CD4-positive, alpha-beta memory T cell (primary cell): ENCODE data around the gene MID1. TPM values are rescaled to one million over a fixed set of nuclear protein-coding genes. Genes with fewer than 3 reads are reported as not detected.
"Not testable (repeated sequence)": the region's sequence is repeated elsewhere in the genome, so short reads cannot be mapped to it uniquely, and the experiment has no call there.

Experiments used
- CTCF ChIA-PET: fragments of 350-600 bp; sonication (Branson Sonifier 250); formaldehyde crosslinking; loops from one replicate; lab custom pipeline; 2021; ENCODE audit warnings: inconsistent platforms; ENCODE audit not compliant: partially characterized antibody; lab: Charles Lee
- POLR2A ChIA-PET: fragments of 350-600 bp; sonication (Branson Sonifier 250); formaldehyde crosslinking; loops from one replicate; lab custom pipeline; 2021; ENCODE audit not compliant: partially characterized antibody; lab: Charles Lee
- DNase-seq, 5 donors: peaks; one replicate each; pipeline versions ENCODE4 v3.0.0 to v3.0.0-alpha.2; 2020 to 2022; ENCODE audit warnings: mixed read lengths in 1 of 5
- H3K27ac ChIP-seq: one replicate; pipeline ENCODE4 v1.7.0; 2013; ENCODE audit warnings: low read depth, low read length
- H3K27me3 ChIP-seq: 2 replicates; pipeline ENCODE4 v1.7.0; 2013; ENCODE audit warnings: mild to moderate bottlenecking, low read length, moderate library complexity; ENCODE audit not compliant: insufficient read depth
- H3K36me3 ChIP-seq: 2 replicates; pipeline ENCODE4 v1.7.0; 2013; ENCODE audit warnings: mild to moderate bottlenecking, low read length, moderate library complexity; ENCODE audit not compliant: insufficient read depth
- H3K4me1 ChIP-seq: 2 replicates; pipeline ENCODE4 v1.7.0; 2013; ENCODE audit warnings: mild to moderate bottlenecking, low read length, moderate library complexity; ENCODE audit not compliant: insufficient read depth
- H3K4me3 ChIP-seq, 2 donors: one replicate each; pipeline ENCODE4 v1.7.0; 2013; ENCODE audit warnings: low read length in 2 of 2, mild to moderate bottlenecking in 1 of 2
- H3K9me3 ChIP-seq, 2 donors: one replicate each; pipeline ENCODE4 v1.7.0; 2013; ENCODE audit warnings: low read length in 2 of 2, control low read depth in 1 of 2; ENCODE audit not compliant: control insufficient read depth in 1 of 2
- H3K27ac Mint-ChIP-seq, 7 donors: one replicate each; pipeline ENCODE4 v1.8.0; 2020 to 2021; ENCODE audit warnings: mixed read lengths in 7 of 7, mild to moderate bottlenecking in 6 of 7, inconsistent platforms in 3 of 7, moderate library complexity in 3 of 7
- H3K27me3 Mint-ChIP-seq, 2 donors: one replicate each; pipeline ENCODE4 v1.8.0; 2020 to 2021; ENCODE audit warnings: mixed read lengths in 2 of 2
- H3K36me3 Mint-ChIP-seq, 2 donors: one replicate each; pipeline ENCODE4 v1.8.0; 2020 to 2021; ENCODE audit warnings: mixed read lengths in 2 of 2, inconsistent platforms in 1 of 2, mild to moderate bottlenecking in 1 of 2
- H3K4me1 Mint-ChIP-seq, 4 donors: one replicate each; pipeline ENCODE4 v1.8.0; 2020 to 2021; ENCODE audit warnings: mixed read lengths in 4 of 4, mild to moderate bottlenecking in 1 of 4
- H3K4me3 Mint-ChIP-seq, 8 donors: one replicate each; pipeline ENCODE4 v1.8.0; 2020 to 2021; ENCODE audit warnings: mixed read lengths in 8 of 8, mild to moderate bottlenecking in 7 of 8, moderate library complexity in 6 of 8, inconsistent platforms in 3 of 8
- H3K9me3 Mint-ChIP-seq, 8 donors: one replicate each; pipeline ENCODE4 v1.8.0; 2020 to 2021; ENCODE audit warnings: mixed read lengths in 8 of 8, mild to moderate bottlenecking in 5 of 8, inconsistent platforms in 3 of 8, moderate library complexity in 1 of 8
- intact Hi-C: fragments of 100-400 bp; cut with micrococcal nuclease; formaldehyde crosslinking; loops from one replicate; pipeline ENCODE4 v1.15.1; 2023
- polyA plus RNA-seq, 2 donors: library from polyadenylated mRNA; unstranded; fragments of 300-500 nt; fragmentation: Illumina TruSeq; gene quantifications; one replicate each; pipeline ENCODE4 v1.2.3, GENCODE V29; 2021
- total RNA-seq, 2 experiments: library from RNA; stranded (reverse); gene quantifications; one replicate each; pipeline ENCODE4 v1.2.3, GENCODE V29; 2021

MID1 gene
- total and polyA plus RNA-seq, 4 experiments from 2014 or later: not detected

GRCh38 chrX:10589098-10589497 is 31.3 kb downstream of the MID1 start:
- Histone ChIP-seq H3K27me3 (no peaks in the 10 kb centered on the region), H3K36me3 (no peaks in the 10 kb centered on the region), H3K9me3 (no peaks in the 10 kb centered on the region), H3K4me1 (no peaks in the 10 kb centered on the region), H3K27ac (no peak overlapping the region), H3K4me3 (no peak overlapping the region)
- intact Hi-C loops: no loop called here
- peaks cover 0 to 25% (median 15%) of the 10 kb centered on the region in 8 donors for H3K9me3 Mint-ChIP-seq
- H3K36me3 Mint-ChIP-seq: no peaks in the 10 kb centered on the region
- ChIA-PET POLR2A (no interaction called here), CTCF (no interaction called here)
- no peak for DNase-seq
- H3K27me3 Mint-ChIP-seq: no peaks in the 10 kb centered on the region
- H3K4me1 Mint-ChIP-seq: no peaks in the 10 kb centered on the region
- H3K27ac Mint-ChIP-seq: no peak overlapping the region
- no peak overlapping the region for H3K4me3 Mint-ChIP-seq

GRCh38 chrX:10584882-10585281 is 35.5 kb downstream of the MID1 start:
- H3K4me1 Mint-ChIP-seq, H3K36me3 Mint-ChIP-seq, H3K36me3 ChIP-seq, H3K27ac Mint-ChIP-seq, H3K27ac ChIP-seq, intact Hi-C loops, H3K27me3 Mint-ChIP-seq, H3K4me1 ChIP-seq, DNase-seq, H3K4me3 ChIP-seq, H3K27me3 ChIP-seq, H3K4me3 Mint-ChIP-seq, CTCF ChIA-PET, POLR2A ChIA-PET, H3K9me3 ChIP-seq: not testable (repeated sequence)
- peaks cover 0 to 25% (median 17%) of the 10 kb centered on the region in 8 donors for H3K9me3 Mint-ChIP-seq

GRCh38 chrX:10582945-10583344 is 37.4 kb downstream of the MID1 start:
- H3K36me3 ChIP-seq: no peaks in the 10 kb centered on the region
- ChIA-PET CTCF (no interaction called here), POLR2A (no interaction called here)
- no peaks in the 10 kb centered on the region for H3K4me1 ChIP-seq
- no peak overlapping the region for H3K27ac Mint-ChIP-seq
- no peaks in the 10 kb centered on the region for H3K27me3 ChIP-seq
- no peaks in the 10 kb centered on the region for H3K9me3 ChIP-seq
- intact Hi-C loops: no loop called here
- H3K4me3 Mint-ChIP-seq: no peak overlapping the region
- H3K9me3 Mint-ChIP-seq: peaks cover 0 to 21% (median 15%) of the 10 kb centered on the region in 8 donors
- no peaks in the 10 kb centered on the region for H3K36me3 Mint-ChIP-seq
- no peaks in the 10 kb centered on the region for H3K27me3 Mint-ChIP-seq
- DNase-seq: no peak
- no peak overlapping the region for H3K27ac ChIP-seq
- no peaks in the 10 kb centered on the region for H3K4me1 Mint-ChIP-seq
- H3K4me3 ChIP-seq: no peak overlapping the region

- CTCF ChIA-PET: no interaction called here
Observed at GRCh38 chrX:10582215-10582733, 38.1 kb downstream of the MID1 start.

GRCh38 chrX:10579112-10580011 is 41.0 kb downstream of the MID1 start:
- no peaks in the 10 kb centered on the region for H3K36me3 Mint-ChIP-seq
- Histone ChIP-seq H3K36me3 (no peaks in the 10 kb centered on the region), H3K9me3 (no peaks in the 10 kb centered on the region), H3K27ac (no peak overlapping the region), H3K27me3 (no peaks in the 10 kb centered on the region), H3K4me1 (no peaks in the 10 kb centered on the region), H3K4me3 (no peak overlapping the region)
- peaks cover 0 to 7% (median 4%) of the 10 kb centered on the region in 8 donors for H3K9me3 Mint-ChIP-seq
- no peaks in the 10 kb centered on the region for H3K27me3 Mint-ChIP-seq
- no peak for DNase-seq
- ChIA-PET POLR2A (no interaction called here), CTCF (no interaction called here)
- no peak overlapping the region for H3K4me3 Mint-ChIP-seq
- H3K27ac Mint-ChIP-seq: no peak overlapping the region
- no peaks in the 10 kb centered on the region for H3K4me1 Mint-ChIP-seq
- intact Hi-C loops: no loop called here

More at GRCh38 chrX:10582215-10582733, 38.1 kb downstream of the MID1 start:
- H3K27me3 ChIP-seq: no peaks in the 10 kb centered on the region
- peaks cover 0 to 21% (median 15%) of the 10 kb centered on the region in 8 donors for H3K9me3 Mint-ChIP-seq
- no peak overlapping the region for H3K27ac ChIP-seq
- intact Hi-C loops: no loop called here
- H3K27ac Mint-ChIP-seq: no peak overlapping the region
- H3K36me3 ChIP-seq: no peaks in the 10 kb centered on the region
- H3K27me3 Mint-ChIP-seq: no peaks in the 10 kb centered on the region
- POLR2A ChIA-PET: no interaction called here
- no peaks in the 10 kb centered on the region for H3K36me3 Mint-ChIP-seq
- no peak overlapping the region for H3K4me3 Mint-ChIP-seq
- no peak overlapping the region for H3K4me3 ChIP-seq
- no peaks in the 10 kb centered on the region for H3K4me1 ChIP-seq
- DNase-seq: no peak
- H3K4me1 Mint-ChIP-seq: no peaks in the 10 kb centered on the region
- H3K9me3 ChIP-seq: no peaks in the 10 kb centered on the region

- H3K36me3 ChIP-seq: no peaks in the 10 kb centered on the region
- Mint-ChIP-seq H3K9me3 (peaks cover 0 to 3% (median 0%) of the 10 kb centered on the region in 8 donors), H3K36me3 (no peaks in the 10 kb centered on the region), H3K27ac (no peak overlapping the region), H3K4me1 (no peaks in the 10 kb centered on the region), H3K27me3 (no peaks in the 10 kb centered on the region), H3K4me3 (no peak overlapping the region)
- no peak for DNase-seq
- intact Hi-C loops: no loop called here
- H3K4me1 ChIP-seq: no peaks in the 10 kb centered on the region
- ChIA-PET POLR2A (no interaction called here), CTCF (no interaction called here)
- H3K27me3 ChIP-seq: no peaks in the 10 kb centered on the region
- H3K4me3 ChIP-seq: no peak overlapping the region
- no peak overlapping the region for H3K27ac ChIP-seq
- H3K9me3 ChIP-seq: no peaks in the 10 kb centered on the region
Observed at GRCh38 chrX:10578527-10578926, 41.9 kb downstream of the MID1 start.

GRCh38 chrX:10577853-10578252 is 42.5 kb downstream of the MID1 start:
- H3K9me3 Mint-ChIP-seq: peaks cover 0 to 7% (median under 1%) of the 10 kb centered on the region in 8 donors
- DNase-seq: no peak
- Histone ChIP-seq H3K4me1 (no peaks in the 10 kb centered on the region), H3K36me3 (no peaks in the 10 kb centered on the region), H3K4me3 (no peak overlapping the region), H3K9me3 (no peaks in the 10 kb centered on the region), H3K27ac (no peak overlapping the region), H3K27me3 (no peaks in the 10 kb centered on the region)
- H3K4me3 Mint-ChIP-seq: no peak overlapping the region
- H3K4me1 Mint-ChIP-seq: no peaks in the 10 kb centered on the region
- ChIA-PET CTCF (no interaction called here), POLR2A (no interaction called here)
- intact Hi-C loops: no loop called here
- no peaks in the 10 kb centered on the region for H3K27me3 Mint-ChIP-seq
- H3K27ac Mint-ChIP-seq: no peak overlapping the region
- H3K36me3 Mint-ChIP-seq: no peaks in the 10 kb centered on the region
